GM18520 (cell line): ENCODE results near the gene BRPF3.

Source experiments
- ATAC-seq: cut with Tn5 transposase; IDR thresholded peaks from one replicate; pipeline ENCODE4 v1.9.1; 2021; ENCODE audit not compliant: unreplicated experiment

The BRPF3 gene

GRCh38 chr6:36196113-36196879 is at the start of gene BRPF3:
Gene BRPF3 (plus strand): TSS chr6:36196744. CDS start chr6:36200323, 3,579 bp downstream.
- peak; percentile 50 for ATAC-seq

DNA sequence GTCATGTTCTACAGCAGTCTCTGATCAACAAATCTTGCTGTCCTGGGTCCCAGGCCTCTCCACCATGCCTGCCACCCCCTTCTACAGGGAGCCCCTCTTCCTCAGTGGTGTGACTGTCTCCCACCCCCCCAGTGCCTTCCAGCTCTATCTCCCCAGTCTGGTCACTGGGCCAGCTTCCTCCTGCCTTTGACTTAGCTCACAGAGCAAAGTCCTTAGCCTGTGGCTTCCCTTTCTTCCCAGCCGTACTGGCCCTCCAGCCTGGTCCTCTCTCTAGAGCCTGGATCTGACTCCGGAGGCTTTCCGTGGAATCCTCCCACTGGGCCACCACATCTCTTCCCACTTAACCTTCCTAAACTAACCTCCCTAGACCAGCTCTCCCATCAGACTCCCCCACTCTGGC is 49.2 kb upstream of the BRPF3 start:
- ATAC-seq: no peak

DNA sequence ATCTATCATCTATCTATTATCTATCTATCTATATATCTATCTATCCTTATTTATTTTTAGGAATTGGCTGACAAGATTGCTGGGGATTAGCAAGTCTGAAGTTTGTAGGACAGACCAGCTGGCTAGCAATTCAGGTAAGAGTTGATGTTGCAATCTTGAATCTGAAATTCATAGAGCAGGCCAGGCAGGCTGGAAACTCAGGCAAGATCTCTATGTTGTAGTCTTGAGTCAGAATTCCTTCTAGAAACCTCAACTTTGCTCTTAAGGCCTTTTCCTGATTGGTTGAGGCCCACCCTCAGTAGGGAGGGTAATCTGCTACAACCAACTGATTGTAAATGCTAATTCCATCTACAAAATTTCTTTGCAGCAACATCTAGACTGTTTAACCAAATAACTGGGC is 47.1 kb upstream of the BRPF3 start:
- ATAC-seq: no peak

GRCh38 chr6:36150283-36150682 is 46.3 kb upstream of the BRPF3 start:
- ATAC-seq: no peak

GRCh38 chr6:36154286-36154685 is 42.3 kb upstream of the BRPF3 start:
- no peak for ATAC-seq

DNA sequence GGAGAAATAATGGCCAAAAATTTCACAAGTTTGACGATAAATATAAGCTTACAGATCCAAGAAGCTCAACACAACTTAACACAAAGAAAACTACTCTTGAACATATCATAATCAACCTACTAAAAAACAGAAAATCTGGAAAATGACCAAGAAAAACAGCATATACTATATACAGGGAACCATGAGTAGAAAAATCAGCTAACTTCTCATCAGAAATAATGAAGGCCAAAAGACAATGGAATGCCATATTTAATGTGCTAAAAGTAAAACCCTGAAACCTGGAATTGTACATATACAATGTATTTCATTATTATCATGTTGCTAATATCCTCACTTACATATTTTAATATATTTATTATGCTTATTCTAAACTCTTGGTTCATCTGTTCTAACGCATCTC is 40.9 kb upstream of the BRPF3 start:
- ATAC-seq: no peak

GRCh38 chr6:36160147-36160760 is 36.3 kb upstream of the BRPF3 start:
- no peak for ATAC-seq

DNA sequence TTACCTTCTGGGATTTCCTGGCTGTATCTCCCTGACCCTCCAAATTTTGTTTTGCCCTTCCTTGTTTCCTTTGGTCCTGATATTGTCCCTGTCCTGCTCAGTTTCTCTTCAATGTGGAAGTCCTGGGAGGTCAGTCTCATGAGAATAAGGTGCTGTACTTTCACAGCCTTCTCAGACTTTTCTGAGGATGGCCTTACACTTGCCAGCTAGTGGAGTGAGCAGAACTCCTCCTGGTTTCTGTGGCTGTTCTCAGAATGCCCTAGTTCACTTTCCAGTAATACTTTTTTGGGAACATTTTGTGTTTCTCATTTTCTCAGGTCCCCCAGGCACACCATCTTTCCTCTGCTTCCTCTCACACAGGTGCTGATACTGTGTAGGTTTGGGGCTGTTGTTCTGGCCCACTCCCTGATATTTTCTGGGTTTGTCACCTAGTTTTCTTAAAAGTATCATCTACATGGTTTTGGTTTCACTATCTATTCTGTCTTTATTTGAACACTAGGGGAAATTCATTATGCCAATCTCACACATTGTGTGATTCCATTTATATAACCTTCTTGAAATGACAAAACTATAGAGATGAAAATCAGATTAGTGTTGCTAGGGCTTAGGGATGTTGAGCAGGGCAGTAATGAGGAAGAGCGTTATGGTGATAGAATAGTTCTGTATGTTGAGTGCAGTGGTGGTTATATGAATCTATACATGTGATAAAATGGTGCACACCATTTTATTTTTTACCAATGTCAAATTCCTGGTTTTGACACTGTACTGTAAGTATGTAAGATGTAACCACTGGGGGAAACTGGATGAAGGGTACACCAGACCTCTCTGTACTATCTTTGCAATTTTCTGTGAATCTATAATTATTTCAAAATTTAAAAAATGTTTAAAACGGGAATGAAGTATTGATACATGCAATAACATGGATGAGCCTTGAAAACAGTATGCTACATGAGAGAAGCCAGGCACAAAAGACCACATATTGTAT is 27.2 kb upstream of the BRPF3 start:
- no peak for ATAC-seq

- no peak for ATAC-seq
These were observed 25.8 kb upstream of the BRPF3 start for GRCh38 chr6:36170704-36171103.

DNA sequence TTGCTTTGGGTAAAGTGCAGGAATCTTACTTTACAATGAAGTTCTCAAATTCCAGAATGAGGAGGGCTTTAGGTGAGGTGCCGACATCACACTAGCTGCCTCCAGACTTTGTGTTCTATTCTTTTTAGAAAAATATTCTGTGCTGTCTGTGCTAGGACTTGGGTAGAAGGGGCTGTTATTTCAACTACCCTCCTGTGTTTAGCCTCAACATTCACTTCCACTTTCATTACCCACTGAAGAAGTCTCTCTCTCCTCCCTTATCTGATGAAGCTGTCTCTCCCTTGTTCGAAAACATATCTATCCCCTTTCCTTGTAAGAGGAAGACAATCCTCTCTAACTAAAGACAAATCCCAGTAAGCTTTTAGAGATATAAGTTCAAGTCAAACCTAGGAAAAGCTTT is 25.0 kb upstream of the BRPF3 start:
- ATAC-seq: no peak

DNA sequence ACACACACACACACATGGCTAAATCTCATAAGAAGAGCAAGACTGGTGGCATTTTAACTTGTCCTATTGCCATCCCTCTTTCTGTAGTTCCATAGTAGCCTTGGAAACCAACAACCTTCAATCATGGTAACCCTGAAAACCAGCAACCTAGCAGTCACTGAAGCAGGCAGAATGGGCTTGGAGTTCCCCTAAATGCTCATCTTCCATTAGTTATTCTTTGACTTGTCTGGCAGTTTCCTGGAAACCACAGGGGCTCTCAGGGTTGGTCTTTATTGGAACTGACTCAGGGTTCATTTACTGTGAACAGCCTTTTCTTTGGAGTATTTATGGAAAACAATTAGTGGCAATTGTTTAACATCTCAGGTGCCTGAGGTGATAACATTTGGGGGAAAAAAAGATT is 19.4 kb upstream of the BRPF3 start:
- ATAC-seq: no peak

DNA sequence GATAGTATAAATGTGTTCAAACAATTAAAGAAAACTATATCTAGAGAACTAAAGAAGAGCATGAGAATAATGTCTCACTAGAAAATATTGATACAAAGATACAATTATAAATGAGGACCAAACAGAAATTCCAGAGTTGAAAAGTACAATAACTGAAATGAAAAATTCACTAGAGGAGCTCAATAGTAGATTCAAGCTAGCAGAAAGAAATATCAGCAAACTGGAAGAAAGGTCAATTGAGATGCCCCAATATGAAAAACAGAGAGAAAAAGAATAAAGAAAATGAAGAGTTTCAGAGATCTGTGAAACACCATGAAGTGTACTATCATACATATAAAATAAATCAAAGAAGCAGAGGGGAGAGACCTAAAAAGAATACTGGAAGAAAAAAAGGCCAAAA is 18.0 kb upstream of the BRPF3 start:
- no peak for ATAC-seq

DNA sequence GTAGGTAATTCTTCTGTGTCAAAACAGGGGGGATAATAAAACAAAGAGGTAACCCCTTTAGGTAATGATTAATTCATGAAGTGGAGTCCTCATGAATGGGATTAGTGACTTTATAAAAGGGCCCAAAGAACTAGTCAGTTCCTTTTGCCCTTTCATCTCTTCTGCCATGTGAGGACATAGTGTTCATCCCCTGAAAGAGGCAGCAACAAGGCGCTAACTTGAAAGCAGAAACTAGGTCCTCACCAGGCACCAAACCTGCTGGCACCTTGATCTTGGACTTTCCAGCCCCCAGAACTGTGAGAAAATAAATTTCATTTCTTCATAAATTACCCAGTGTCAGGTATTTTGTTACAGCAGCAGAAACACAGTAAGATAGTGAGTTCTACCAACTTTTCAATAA is 16.4 kb upstream of the BRPF3 start:
- ATAC-seq: no peak

- ATAC-seq: no peak
These were observed 12.2 kb upstream of the BRPF3 start for GRCh38 chr6:36184311-36184710.

GRCh38 chr6:36186199-36186598 is 10.3 kb upstream of the BRPF3 start:
- ATAC-seq: no peak

GRCh38 chr6:36187446-36187845 is 9.1 kb upstream of the BRPF3 start:
- ATAC-seq: no peak

- ATAC-seq: no peak
These were observed 952 bp upstream of the BRPF3 start for GRCh38 chr6:36195471-36196112.

- ATAC-seq: peak; percentile 79
These were observed 470 bp downstream of the BRPF3 start for GRCh38 chr6:36196880-36197548.

- ATAC-seq: no peak
These were observed 1.2 kb downstream of the BRPF3 start for GRCh38 chr6:36197739-36198221.

- ATAC-seq: no peak
These were observed 2.4 kb downstream of the BRPF3 start for GRCh38 chr6:36198986-36199385.
